ENCODE measurements around the gene TMEM235. TPM values are rescaled to one million over a fixed set of nuclear protein-coding genes. Genes with fewer than 3 reads are reported as not detected.

The TMEM235 gene
- total and polyA plus RNA-seq, 9 of the 15 experiments (the other 6 are each of a cell fraction or from before 2014, with no cell fraction given) = not detected

DNA sequence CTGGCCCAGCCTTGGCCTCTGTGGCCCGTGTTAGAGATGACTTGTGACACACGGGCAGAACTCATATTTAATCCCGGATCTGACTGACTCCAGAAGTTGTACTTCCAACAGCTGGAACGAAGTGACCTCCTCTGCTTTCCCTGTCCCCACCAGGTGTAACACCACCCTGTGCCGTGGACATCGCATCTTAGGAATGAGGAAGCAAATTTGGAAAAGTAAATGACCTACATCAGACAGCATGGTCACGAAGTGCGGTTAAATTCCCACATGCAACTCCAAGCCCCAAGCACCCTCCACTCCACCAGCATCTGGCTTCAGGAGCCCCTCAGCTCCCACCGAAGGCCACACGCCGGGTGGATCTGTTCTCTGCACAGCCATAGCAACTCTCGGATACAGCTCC is 47.5 kb upstream of the TMEM235 start:
- peaks cover 64% of the 10 kb centered on the region for H3K79me2 ChIP-seq (ENCODE audit: control insufficient read depth, insufficient read depth, low read length)
- H3K4me2 ChIP-seq (ENCODE audit: insufficient read depth, low read length) = no peak overlapping the region; the same call in 1 of the 2 replicates
- H3K4me3 ChIP-seq = no peak overlapping the region
- peaks cover 21 to 38% of the 10 kb centered on the region in 2 experiments for H3K4me1 ChIP-seq (replicated peaks in 1 of 2; ENCODE audit: control insufficient read depth in 2 of 2, insufficient read depth in 2 of 2, low read length in 2 of 2)
- BruUV-seq (replicated peaks) = no TSS peak
- H3K36me3 ChIP-seq (ENCODE audit: control insufficient read depth, insufficient read depth, low read length) = peaks cover 71% of the 10 kb centered on the region; the same call in 2 of the 3 replicates
- no peak overlapping the region for H3K27ac ChIP-seq (ENCODE audit: extremely low read depth, low read depth, low read length)
- in situ Hi-C loops (cut with MboI) = no loop called here
- no peak overlapping the region for H2AFZ ChIP-seq (ENCODE audit: low read depth, low read length)
- POLR2A ChIA-PET = interaction anchor here (0.6 to 2.3 kb wide), 9 partner anchors 8 to 391 kb away, joined by 3 to 14 read pairs (median 4); no protein-coding TSS in a partner anchor
- CTCF ChIA-PET (ENCODE audit: low intra/inter-chr PET ratio) = no interaction called here
- TF ChIP-seq ZNF23 (CRISPR knock-in tag; IDR thresholded peaks at IDR 0.05) (no peak), KDM5B (IDR thresholded peaks at IDR 0.05; ENCODE audit: insufficient replicate concordance, low read depth, low read length) (peak; percentile 48), POLR2AphosphoS5 (IDR thresholded peaks at IDR 0.05; ENCODE audit: control insufficient read depth, insufficient read depth, low read depth, low read length) (peak; percentile 26; the same call in 1 of the 2 replicates)
- TF ChIP-seq, protein P1, sequence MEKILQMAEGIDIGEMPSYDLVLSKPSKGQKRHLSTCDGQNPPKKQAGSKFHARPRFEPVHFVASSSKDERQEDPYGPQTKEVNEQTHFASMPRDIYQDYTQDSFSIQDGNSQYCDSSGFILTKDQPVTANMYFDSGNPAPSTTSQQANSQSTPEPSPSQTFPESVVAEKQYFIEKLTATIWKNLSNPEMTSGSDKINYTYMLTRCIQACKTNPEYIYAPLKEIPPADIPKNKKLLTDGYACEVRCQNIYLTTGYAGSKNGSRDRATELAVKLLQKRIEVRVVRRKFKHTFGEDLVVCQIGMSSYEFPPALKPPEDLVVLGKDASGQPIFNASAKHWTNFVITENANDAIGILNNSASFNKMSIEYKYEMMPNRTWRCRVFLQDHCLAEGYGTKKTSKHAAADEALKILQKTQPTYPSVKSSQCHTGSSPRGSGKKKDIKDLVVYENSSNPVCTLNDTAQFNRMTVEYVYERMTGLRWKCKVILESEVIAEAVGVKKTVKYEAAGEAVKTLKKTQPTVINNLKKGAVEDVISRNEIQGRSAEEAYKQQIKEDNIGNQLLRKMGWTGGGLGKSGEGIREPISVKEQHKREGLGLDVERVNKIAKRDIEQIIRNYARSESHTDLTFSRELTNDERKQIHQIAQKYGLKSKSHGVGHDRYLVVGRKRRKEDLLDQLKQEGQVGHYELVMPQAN (IDR thresholded peaks at IDR 0.05; ENCODE audit: borderline replicate concordance) = no peak
- TF ChIP-seq, protein P2, sequence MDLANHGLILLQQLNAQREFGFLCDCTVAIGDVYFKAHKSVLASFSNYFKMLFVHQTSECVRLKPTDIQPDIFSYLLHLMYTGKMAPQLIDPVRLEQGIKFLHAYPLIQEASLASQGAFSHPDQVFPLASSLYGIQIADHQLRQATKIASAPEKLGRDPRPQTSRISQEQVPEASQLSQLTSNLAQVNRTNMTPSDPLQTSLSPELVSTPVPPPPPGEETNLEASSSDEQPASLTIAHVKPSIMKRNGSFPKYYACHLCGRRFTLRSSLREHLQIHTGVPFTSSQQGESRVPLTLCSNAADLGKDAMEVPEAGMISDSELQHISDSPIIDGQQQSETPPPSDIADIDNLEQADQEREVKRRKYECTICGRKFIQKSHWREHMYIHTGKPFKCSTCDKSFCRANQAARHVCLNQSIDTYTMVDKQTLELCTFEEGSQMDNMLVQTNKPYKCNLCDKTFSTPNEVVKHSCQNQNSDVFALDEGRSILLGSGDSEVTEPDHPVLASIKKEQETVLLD (IDR thresholded peaks at IDR 0.05) = no peak
- 84% methylated on average over 12 of the region's 12 CpGs for WGBS (ENCODE audit: insufficient coverage, low coverage, missing lambda C conversion rate)
- intact Hi-C loops (cut with micrococcal nuclease) = no loop called here
- DNase-seq (ENCODE audit: extremely low read depth in 1 of 4, low spot score in 3 of 4) (no peak), ATAC-seq (no peak), FAIRE-seq (no peak)
- H3K9me3 ChIP-seq (replicated peaks; ENCODE audit: control insufficient read depth, insufficient read depth, low read depth, low read length) = no peaks in the 10 kb centered on the region
- H3K27me3 ChIP-seq (ENCODE audit: control insufficient read depth in 2 of 2, insufficient read depth in 2 of 2, low read length in 2 of 2) = no peaks in the 10 kb centered on the region
- H4K20me1 ChIP-seq (replicated peaks; ENCODE audit: control insufficient read depth, insufficient read depth, low read length) = peaks cover 14% of the 10 kb centered on the region
- peak overlapping the region in 1 of 2 experiments; percentile 99; a peak in 2 of 4 replicates for H3K9ac ChIP-seq (ENCODE audit: insufficient read depth in 1 of 2, low read depth in 2 of 2, low read length in 2 of 2)
- H3K9me1 ChIP-seq (ENCODE audit: control insufficient read depth, insufficient read depth, low read length) = no peaks in the 10 kb centered on the region
